ENCODE measurements around the gene SPINK1.

SPINK1 gene

GRCh38 chr5:147859962-147860640 lies 28.6 kb upstream of the SPINK1 start:
- DNase-seq (ENCODE audit: extremely low spot score): no peak
- CTCF ChIA-PET: interaction anchor here (0.8 to 1.7 kb wide), 5 partner anchors 9 to 859 kb away, joined by 3 read pairs; no protein-coding TSS in a partner anchor
- POLR2A ChIA-PET: no interaction called here
- TF ChIP-seq CTCF (IDR thresholded peaks at IDR 0.05; ENCODE audit: control extremely low read depth, extremely low read depth, low read depth, missing control alignments): no peak

DNA sequence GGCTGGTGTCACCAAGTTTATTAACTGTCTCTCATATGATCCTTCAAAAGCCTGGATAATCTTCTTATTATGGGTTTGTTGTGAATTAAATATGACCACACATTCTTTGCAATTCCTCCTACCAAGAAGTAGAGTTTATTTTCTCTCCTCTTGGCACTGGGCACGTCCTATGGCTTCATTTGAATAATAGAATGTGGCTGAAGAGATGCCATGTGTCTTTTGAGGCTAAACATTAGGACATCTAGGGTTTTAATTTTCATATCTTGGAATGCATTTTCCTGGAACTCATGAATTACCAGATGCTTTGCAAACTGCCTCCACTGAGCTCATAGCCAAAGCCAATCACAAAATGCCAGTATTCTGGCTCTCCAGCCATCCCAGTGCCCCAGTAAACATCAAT lies 27.1 kb upstream of the SPINK1 start:
- TF ChIP-seq CTCF (IDR thresholded peaks at IDR 0.05; ENCODE audit: control extremely low read depth, extremely low read depth, low read depth, missing control alignments): no peak
- POLR2A ChIA-PET: no interaction called here
- no peak for DNase-seq (ENCODE audit: extremely low spot score)
- CTCF ChIA-PET: interaction anchor here (0.9 to 3.6 kb wide), 8 partner anchors 11 to 871 kb away, joined by 3 to 31 read pairs (median 4); no protein-coding TSS in a partner anchor

GRCh38 chr5:147857302-147858129 lies 26.0 kb upstream of the SPINK1 start:
- POLR2A ChIA-PET: no interaction called here
- TF ChIP-seq CTCF (IDR thresholded peaks at IDR 0.05; ENCODE audit: control extremely low read depth, extremely low read depth, low read depth, missing control alignments): peak; percentile 76
- CTCF ChIA-PET: interaction anchor here (0.7 to 3.6 kb wide), 18 partner anchors 10 to 876 kb away, joined by 3 to 31 read pairs (median 4); partner anchors contain the start of gene SCGB3A2
- peak; percentile 18 for DNase-seq (ENCODE audit: extremely low spot score)

DNA sequence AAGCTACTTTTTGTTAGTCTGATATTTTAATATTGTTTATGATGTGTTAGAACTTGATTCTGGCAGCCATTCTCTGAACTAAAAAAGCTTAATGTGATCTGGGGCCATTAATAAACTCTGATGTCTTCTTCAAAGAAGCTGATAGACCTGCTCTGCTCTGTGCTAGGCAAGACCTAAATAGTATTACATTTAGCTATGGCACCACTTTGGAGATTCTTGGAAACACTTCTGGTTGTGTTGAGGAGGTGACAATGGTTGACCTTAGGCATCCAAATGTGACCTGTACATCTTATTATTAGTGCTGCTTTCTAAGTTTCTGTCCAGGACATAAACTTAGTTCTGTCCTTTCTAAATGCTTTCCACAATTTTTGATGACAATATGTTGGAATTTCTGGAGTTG lies 25.3 kb upstream of the SPINK1 start:
- no peak for DNase-seq (ENCODE audit: extremely low spot score)
- no peak for TF ChIP-seq CTCF (IDR thresholded peaks at IDR 0.05; ENCODE audit: control extremely low read depth, extremely low read depth, low read depth, missing control alignments)
- ChIA-PET CTCF (interaction anchor here (1.2 to 3.6 kb wide), 6 partner anchors 9 to 876 kb away, joined by 4 to 31 read pairs (median 7); no protein-coding TSS in a partner anchor), POLR2A (no interaction called here)

DNA sequence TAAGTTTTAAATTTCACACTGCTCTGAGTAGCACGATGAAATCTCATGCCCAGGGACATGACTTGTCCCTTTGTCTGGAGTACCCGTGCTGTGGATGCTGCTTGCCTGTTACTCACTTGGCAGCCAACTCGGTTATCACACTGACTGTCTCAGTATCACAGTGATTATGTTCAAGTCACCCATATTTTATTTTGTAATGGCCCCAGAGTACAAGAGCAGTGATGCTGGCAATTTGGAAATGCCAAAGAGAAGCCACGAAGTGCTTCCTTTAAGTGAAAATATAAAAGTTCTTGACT lies 24.3 kb upstream of the SPINK1 start:
- ChIA-PET POLR2A (no interaction called here), CTCF (interaction anchor here (2.1 to 3.6 kb wide), 3 partner anchors 8 to 875 kb away, joined by 7 to 22 read pairs (median 9); no protein-coding TSS in a partner anchor)
- DNase-seq (ENCODE audit: extremely low spot score): no peak
- TF ChIP-seq CTCF (IDR thresholded peaks at IDR 0.05; ENCODE audit: control extremely low read depth, extremely low read depth, low read depth, missing control alignments): no peak

DNA sequence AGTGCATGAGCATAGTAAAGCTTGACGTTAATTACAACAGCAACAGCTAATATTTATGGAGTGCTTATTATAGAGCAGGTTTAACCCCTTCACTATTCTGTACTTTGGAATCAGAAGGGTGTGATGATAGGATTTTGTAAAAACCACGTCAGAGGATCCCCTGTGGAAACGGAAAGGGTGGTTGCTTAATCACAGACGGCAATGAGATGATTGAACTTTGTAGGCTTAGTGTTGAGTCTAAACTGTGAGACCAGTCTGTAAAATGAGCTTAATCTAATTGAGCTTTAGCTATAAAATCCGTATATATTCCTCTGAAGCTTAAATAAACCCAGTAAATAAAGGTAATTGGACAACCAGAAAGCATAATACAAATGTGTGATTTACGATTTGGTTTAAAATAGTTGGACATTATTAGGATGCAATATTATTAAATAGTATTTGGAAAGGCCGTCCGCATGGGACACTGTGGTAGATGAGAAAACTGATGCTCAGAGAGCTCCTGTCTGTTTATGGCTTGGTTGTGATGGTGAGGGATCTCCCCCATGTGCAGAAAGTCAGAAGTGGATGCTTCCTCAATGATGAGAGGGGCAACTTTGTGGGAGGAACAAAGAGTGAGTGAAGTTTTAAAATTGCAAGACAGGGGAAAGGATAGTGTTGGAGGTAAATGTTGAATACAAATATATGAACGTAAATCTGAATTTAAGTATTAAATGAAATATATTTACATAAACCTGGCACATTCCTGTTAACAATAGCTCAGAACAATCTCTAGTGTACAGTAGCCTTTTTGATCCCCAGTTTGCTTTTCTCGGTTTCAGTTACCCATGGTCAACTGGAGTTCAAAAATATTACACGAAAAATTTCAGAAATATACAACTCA lies 23.7 kb upstream of the SPINK1 start:
- ChIA-PET POLR2A (no interaction called here), CTCF (interaction anchor here (1.0 to 2.6 kb wide), 3 partner anchors 10 to 878 kb away, joined by 3 to 9 read pairs (median 7); no protein-coding TSS in a partner anchor)
- TF ChIP-seq CTCF (IDR thresholded peaks at IDR 0.05; ENCODE audit: control extremely low read depth, extremely low read depth, low read depth, missing control alignments): no peak
- no peak for DNase-seq (ENCODE audit: extremely low spot score)
